ENCODE data around the gene AMIGO1.

GRCh38 chr1:109527098-109527811, 17.7 kb upstream of the AMIGO1 start:
- TF ChIP-seq, protein P1, sequence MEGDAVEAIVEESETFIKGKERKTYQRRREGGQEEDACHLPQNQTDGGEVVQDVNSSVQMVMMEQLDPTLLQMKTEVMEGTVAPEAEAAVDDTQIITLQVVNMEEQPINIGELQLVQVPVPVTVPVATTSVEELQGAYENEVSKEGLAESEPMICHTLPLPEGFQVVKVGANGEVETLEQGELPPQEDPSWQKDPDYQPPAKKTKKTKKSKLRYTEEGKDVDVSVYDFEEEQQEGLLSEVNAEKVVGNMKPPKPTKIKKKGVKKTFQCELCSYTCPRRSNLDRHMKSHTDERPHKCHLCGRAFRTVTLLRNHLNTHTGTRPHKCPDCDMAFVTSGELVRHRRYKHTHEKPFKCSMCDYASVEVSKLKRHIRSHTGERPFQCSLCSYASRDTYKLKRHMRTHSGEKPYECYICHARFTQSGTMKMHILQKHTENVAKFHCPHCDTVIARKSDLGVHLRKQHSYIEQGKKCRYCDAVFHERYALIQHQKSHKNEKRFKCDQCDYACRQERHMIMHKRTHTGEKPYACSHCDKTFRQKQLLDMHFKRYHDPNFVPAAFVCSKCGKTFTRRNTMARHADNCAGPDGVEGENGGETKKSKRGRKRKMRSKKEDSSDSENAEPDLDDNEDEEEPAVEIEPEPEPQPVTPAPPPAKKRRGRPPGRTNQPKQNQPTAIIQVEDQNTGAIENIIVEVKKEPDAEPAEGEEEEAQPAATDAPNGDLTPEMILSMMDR (IDR thresholded peaks at IDR 0.05), result no peak
- TF ChIP-seq POLR2A (IDR thresholded peaks at IDR 0.05), result no peak
